ELR (cell line): ENCODE results near the gene ENO3.
"Not testable (repeated sequence)": the region's sequence is repeated elsewhere in the genome, so short reads cannot be mapped to it uniquely, and the experiment has no call there.

Experiments
- DNase-seq: peaks from one replicate; pipeline ENCODE4 v3.0.0-alpha.2; 2015; ENCODE audit warnings: low read depth

ENO3 gene

DNA sequence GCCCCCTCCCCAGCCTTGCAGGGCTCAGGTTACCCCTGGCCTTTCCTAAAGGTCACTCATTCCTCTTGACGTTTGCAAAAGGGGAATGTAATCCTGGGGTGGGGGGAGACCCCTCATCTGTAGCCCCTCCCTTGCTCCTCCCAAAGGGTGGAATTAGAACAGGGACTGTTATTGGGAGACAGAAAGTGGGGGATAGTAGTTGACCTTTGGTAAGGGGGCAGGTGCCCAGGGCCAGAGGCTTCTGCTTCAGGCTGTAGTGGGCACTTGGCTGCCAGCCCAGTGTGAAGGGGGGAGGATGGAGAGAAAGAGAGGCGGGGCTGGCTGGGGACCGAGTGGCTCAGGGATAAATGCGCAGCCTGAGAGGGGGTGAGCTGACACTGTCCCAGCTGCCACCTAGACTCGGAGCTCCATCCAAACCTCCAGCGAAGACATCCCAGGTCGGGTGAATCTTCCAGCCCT, at the start of gene ENO3:
TSS of gene ENO3 (plus strand) at position 374 of the 459 bp plus-strand sequence. CDS start 711 bp downstream, outside the sequence.
- DNase-seq = no peak

DNA sequence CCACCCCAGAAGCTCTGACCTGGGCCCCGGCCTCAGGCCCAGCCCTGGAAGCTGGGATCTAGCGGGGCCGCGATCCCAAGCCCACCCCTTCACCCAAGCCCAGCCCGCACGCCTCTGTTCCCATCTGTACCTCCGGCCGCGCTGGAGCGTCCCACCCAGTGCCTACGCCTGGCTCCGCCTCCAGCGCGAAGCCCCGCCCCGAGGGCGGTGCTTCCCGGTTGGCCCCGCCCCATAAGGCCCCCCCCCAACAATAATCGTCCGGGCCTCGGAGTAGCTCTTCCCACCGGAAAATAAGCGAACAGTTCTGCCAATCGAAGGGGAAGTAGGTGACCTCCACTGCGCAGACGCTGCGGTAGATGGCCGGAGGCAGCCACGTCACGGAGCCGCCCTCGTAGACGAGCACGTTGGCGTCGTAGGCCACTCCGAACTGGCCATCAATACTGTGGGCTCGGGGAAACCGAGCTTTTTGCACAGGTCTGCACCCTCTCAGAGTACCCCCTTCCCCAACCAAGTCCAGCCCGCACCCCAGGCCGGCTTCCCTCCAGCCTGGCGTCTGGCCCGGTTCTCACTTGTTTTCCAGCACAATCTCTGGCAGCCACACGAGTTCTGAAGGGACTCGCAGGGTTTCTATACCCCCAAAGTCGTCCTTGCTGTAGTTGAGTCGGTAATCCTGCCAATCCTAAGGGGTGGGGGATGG, 49.1 kb upstream of the ENO3 start:
- no peak for DNase-seq

DNA sequence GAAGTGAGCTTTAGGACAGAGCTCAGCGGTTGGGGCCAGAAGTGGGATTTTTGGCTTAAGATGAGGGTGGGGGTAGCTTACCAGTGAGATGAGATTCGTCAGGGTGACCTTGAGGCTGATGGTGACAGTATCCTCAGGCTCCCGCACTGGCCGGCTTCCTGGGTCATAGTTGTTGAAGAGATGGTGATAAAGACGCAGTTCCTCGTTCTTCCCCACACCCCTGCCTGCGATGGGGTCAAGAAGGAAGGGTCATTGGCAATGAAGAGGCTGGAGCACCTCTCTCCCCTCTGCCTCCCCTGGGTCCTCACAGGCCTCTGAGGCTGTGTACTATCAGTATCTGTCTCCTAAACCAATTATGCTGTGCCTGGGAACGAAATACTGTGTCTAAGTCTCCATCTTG, 48.4 kb upstream of the ENO3 start:
- DNase-seq = no peak

DNA sequence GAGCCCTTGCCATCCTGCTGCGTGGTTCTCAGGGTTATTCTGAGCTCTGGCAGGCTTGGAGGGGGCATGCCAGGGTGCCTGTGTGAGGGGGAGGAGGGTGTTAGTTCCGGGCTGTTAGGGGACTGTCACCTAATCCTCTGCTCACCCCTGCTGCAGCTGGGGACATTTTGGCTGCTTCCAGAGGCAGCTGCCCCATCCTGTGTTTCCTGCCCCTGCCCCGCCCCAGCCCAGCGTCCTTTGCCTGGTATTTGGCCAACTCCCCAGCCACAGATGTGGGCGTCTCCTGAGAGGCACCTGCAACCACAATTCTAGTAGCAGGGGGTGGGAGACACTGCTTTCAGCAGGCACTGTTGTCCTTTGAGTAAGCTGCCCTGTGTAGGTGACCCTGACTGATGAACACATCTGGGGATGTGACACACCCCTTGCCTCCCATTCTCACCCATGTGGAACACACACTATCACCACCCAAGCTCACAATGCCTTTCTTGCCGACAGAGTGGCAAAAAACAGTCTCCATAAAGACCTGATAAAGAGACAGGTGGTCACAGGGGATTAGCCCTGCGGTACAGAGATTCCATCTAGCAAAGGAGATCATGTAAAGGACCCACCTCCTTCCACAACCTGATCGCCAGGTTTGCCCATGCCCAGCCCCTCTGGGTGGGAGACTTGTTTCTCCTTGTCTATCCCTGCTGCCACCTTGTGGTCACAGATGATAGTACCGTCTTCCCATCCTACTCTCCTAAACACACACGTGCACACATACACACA, 47.7 kb upstream of the ENO3 start, which contains the start of gene CHRNE:
TSS of gene CHRNE (minus strand) at position 48 of the 768 bp plus-strand sequence. CDS start at position 13, 35 bp downstream.
- DNase-seq = peak; percentile 81

DNA sequence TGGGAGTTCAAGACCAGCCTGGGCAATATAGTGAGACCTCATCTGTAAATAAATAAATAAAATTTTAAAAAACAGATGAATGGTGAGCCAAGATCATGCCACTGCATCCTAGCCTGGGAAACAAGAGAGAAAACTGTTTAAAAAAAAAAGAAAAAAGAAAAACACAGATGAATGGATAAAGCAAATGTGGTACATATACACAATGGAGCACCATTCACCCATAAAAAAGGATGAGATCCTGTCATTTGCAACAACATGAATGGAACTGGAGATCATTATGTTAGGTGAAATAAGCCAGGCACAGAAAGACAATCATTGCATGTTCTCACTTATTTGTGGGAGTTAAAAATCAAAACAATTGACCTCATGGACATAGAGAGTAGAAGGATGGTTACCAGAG, 44.3 kb upstream of the ENO3 start:
- DNase-seq = not testable (repeated sequence)

DNA sequence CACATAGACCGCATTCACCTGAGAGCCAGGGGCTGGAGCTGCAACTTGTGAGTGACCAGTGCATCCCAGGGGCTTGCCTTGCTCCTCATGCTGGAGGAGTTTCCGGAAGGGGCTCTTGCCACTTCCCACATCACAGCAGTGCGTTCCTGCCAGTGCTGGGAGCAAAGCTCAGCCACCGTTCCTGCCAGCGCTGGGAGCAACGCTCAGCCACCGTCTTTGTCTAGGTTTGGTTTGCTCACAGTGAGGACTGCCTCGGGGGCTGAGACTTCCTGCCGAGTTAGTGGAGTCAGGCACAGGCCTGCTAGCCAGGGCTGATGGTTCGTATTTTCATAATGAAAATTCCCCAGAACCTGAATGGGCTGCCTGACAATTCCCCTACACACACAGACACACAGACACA, 42.6 kb upstream of the ENO3 start:
- peak; percentile 59 for DNase-seq

DNA sequence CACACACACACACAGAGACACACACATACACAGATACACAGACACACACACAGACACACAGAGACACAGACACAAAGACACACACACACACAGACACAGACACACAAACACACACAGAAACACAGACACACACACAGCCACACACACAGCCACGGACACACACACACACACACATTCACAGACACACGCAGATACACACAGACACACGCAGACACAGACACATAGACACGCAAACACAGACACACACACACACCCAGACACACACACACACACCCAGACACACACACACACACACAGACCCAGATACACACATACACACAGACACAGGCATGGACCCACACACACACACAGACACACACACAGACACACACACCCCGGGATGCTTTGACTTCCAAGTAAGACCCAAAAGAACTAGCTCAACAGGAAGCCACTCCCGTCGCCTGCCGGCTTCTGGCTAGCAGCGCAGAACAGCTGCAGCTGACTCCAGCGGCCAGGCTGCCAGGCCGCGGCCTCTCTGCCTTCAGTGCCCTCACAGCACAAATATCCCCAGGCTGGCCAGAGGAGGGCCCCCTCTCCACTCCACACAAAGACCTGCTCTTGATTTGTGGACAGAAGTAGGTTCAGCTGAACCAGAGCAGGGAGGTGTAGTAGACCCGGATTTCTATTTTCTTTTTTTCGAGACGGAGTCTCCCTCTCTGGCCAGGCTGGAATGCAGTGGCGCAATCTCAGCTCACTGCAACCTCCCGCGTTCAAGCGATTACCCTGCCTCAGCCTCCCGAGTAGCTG, 42.0 kb upstream of the ENO3 start:
- peak; percentile 92 for DNase-seq

DNA sequence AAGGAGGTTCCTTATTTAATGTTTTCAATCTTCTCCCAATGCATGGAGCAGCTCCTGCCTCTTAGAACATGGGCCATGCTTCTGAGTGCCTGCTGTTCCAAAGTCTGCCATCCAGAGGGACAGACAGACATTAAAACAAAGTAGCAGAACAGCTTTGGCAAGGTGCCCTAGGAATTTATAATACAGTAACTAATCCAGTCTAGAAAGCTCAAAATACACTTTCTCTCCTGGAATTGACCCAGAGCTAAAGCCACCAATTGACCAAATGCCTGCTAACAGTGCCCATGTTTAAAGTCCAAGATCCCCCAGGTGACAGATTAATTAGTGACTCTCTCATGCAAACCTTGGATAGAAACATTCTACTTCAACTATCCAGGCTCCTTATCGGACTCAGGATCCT, 36.9 kb upstream of the ENO3 start:
- peak; percentile 35 for DNase-seq

DNA sequence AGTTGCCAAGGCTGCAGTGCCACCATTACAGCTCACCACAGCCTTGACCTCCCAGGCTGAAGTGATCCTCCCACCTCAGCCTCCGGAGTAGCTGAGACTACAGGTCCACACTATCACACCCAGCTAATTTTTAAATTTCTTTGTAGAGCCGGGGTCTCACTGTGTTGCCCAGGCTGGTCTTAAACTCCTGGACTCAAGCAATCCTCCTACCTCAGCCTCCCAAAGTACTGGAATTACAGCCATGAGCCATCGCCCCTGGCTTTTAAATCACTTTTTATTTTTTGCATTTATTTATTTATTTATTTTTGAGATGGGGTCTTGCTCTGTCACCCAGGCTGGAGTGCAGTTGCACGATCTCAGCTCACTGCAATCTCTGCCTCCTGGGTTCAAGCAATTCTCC, 36.4 kb upstream of the ENO3 start:
- DNase-seq = not testable (repeated sequence)

DNA sequence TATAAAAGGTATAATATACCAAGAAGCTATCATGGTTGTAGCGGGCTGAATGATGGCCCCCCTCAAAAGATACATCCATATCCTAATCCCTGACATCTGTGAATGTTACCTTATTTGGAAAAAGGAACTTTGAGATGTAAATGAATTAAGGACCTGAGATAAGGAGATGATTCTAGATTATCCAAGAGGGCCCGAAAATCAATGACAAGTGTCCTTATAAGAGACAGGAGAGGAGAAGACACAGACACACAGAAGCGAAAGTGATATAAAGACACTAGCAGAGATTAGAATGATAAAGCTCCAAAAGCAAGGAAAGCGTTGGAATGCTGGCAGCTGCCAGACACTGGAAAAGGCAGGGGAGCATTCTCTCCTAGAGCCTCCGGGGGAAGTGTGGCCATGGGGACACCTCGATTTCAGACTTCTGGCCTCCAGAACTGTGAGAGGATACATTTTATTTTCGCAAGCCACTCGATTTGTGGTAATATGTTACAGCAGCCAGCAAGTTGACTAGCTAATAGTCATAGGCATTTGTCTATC, 31.3 kb upstream of the ENO3 start:
- DNase-seq = no peak

DNA sequence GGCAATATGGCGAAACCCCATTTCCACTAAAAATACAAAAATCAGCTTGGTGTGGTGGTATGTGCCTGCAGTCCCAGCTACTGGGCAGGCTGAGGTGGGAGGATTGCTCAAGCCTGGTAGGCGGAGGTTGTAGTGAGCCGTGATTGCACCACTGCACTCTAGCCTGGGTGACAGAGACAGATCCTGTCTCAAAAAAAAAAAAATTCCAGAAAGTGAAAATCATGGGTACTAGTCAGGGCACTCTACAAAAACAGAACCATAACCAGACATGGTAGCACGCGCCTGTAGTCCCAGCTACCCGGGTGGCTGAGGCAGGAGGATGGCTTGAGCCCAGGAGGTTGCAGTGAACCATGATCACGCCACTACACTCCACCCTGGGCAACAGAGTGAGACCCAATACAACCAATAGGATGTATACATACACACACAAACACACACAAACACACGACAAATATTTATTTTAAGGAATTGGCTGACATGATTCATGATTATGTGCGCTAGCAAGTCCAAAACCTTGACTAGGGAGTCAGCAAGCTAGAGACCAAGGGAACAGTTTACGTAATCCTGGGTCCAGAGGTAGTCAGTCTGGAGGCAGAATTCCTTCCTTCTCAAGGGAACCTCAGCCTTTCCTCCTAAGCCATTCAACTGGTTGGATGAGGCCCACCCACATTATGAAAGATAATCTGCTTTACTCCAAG, 30.4 kb upstream of the ENO3 start:
- DNase-seq = no peak

DNA sequence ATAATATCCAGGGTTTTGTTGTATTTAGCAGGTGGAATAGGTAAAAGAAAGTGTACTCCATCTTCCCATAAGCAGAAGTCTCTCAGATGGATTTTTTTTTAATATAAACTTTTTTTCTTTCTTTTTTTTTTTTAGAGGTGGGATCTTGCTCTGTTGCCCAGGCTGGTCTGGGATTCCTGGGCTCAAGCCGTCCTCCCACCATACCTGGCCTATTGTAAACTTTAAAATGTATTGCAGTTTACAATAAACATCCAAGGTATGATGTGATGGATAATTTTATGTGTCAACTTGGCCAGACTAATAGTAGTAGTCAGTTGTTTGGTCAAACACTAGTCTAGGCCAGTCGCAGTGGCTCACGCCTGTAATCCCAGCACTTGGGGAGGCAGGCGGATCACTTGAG, 29.6 kb upstream of the ENO3 start:
- no peak for DNase-seq

DNA sequence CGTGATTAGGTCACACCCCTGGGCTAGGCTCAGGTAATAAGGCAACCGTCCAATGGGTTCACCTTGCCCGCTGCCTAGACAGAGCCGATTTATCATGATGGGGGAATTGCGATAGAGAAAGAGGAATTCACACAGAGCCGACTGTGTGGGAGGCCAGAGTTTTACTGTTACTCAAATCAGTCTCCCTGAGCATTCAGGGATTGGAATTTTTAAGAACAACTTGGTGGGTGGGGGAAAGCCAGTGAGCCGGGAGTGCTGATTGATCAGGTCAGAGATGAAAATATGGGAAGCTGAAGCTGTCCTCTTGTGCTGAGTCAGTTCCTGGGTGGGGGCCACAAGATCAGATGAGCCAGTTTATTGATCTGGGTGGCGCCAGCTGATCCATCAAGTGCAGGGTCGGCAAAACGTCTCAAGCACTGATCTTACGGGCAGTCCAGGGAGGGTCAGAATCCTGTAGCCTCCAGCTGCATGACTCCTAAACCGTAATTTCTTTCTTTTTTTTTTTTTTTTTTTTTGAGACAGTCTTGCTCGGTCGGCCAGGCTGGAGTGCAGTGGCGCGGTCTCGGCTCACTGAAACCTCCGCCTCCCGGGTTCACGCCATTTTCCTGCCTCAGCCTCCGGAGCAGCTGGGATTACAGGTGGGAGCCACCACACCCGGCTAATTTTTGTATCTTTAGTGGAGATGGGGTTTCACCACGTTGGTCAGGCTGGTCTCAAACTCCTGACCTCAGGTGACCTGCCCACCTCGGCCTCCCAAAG, 24.2 kb upstream of the ENO3 start:
- not testable (repeated sequence) for DNase-seq

DNA sequence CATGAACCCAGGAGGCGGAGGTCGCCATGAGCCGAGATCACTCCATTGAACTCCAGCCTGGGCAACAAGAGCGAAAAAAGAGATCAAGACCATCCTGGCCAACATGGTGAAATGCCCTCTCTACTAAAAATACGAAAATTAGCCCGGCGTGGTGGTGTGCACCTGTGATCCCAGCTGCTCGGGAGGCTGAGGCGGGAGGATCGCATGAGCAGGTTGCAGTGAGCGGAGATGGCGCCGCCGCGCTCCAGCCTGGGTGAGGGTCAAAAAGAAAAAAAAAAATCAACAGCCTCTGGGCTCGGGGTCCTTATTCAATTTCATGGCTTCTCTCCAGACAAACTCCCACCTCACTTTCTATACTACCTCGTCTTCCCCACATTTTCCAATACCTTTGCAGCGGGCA, 22.0 kb upstream of the ENO3 start:
- no peak for DNase-seq

DNA sequence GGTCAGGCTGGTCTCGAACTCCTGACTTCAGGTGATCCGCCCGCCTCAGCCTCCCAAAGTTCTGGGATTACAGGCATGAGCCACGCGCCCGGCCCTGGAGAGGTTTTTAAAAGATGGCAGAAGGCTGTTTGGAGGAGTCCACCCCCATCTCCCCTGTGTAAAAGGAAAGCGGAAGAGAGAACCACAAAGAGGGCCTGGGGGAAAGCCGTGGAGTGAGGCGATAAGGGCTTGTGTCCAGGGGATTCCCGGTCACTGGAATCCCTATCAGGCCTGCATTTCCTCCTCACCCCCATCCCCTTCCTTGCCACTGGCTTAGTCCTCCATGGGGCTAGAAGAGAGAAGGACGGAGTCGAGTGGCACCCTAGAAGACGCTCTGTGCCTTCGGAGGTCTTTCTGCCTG, 19.0 kb upstream of the ENO3 start, which contains the start of gene GP1BA:
TSS of gene GP1BA (plus strand) at position 315 of the 400 bp plus-strand sequence. CDS start 328 bp downstream, outside the sequence.
- DNase-seq = no peak

DNA sequence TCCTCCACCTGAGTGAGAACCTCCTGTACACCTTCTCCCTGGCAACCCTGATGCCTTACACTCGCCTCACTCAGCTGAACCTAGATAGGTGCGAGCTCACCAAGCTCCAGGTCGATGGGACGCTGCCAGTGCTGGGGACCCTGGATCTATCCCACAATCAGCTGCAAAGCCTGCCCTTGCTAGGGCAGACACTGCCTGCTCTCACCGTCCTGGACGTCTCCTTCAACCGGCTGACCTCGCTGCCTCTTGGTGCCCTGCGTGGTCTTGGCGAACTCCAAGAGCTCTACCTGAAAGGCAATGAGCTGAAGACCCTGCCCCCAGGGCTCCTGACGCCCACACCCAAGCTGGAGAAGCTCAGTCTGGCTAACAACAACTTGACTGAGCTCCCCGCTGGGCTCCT, 18.2 kb upstream of the ENO3 start:
- no peak for DNase-seq

DNA sequence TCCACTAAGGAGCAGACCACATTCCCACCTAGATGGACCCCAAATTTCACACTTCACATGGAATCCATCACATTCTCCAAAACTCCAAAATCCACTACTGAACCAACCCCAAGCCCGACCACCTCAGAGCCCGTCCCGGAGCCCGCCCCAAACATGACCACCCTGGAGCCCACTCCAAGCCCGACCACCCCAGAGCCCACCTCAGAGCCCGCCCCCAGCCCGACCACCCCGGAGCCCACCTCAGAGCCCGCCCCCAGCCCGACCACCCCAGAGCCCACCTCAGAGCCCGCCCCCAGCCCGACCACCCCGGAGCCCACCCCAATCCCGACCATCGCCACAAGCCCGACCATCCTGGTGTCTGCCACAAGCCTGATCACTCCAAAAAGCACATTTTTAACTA, 17.3 kb upstream of the ENO3 start:
- no peak for DNase-seq

DNA sequence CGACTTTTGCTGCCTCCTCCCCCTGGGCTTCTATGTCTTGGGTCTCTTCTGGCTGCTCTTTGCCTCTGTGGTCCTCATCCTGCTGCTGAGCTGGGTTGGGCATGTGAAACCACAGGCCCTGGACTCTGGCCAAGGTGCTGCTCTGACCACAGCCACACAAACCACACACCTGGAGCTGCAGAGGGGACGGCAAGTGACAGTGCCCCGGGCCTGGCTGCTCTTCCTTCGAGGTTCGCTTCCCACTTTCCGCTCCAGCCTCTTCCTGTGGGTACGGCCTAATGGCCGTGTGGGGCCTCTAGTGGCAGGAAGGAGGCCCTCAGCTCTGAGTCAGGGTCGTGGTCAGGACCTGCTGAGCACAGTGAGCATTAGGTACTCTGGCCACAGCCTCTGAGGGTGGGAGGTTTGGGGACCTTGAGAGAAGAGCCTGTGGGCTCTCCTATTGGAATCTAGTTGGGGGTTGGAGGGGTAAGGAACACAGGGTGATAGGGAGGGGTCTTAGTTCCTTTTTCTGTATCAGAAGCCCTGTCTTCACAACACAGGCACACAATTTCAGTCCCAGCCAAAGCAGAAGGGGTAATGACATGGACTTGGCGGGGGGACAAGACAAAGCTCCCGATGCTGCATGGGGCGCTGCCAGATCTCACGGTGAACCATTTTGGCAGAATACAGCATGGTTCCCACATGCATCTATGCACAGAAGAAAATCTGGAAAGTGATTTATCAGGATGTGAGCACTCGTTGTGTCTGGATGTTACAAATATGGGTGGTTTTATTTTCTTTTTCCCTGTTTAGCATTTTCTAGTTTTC, 16.5 kb upstream of the ENO3 start:
- peak; percentile 74 for DNase-seq

DNA sequence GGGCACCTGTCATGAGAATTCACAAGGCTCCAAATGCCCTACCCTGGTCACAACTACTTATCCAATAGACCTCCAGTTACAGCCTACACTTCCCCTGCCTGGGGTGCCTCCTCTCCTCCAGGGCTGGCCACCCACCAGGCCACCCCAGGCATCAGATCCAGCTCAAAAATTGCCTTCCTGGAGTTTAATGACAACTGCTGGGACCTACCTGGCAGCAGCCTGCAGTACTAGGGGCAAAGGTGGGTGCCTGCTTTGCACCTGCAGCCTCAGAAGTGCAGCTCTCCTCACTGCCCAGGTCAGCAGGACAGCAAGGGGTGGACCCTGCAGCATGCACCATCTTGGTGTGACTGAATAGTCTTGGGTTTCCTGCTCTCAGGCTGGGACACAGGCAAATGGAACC, 15.3 kb upstream of the ENO3 start:
- no peak for DNase-seq

DNA sequence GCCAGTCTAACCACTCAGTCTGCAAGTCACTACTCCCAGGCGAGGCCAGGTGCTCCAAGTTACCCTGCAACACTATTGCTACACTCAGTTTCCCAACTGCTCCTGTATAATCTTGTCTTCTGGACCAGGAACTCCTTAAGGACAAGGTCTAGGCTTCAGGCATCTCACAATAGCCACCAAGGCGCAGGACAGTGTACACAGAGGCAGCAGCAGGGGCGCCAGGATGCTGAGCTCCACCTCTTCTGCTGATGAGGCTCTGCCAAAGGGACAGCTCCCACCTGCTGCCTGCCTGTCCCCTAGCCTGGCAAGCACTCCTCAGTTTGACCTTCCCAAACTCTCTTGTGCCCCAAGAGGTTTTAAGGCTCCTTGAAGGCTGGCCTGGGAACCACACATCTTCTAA, 14.5 kb upstream of the ENO3 start:
- no peak for DNase-seq
